AG04449 (cell line): Measurements from ENCODE around the gene LRRC53.

Experiments used
- CTCF ChIA-PET: fragments of 350-600 bp; formaldehyde crosslinking; extraction: SDS; loops from one replicate; lab custom pipeline; 2021; ENCODE audit warnings: antibody characterized with exemption; lab: Yijun Ruan, JAX
- POLR2A ChIA-PET: fragments of 400-600, 350-600 bp; formaldehyde crosslinking; extraction: SDS; loops from one replicate; lab custom pipeline; 2020; ENCODE audit warnings: antibody characterized with exemption, inconsistent platforms; lab: Yijun Ruan, JAX
- DNase-seq: peaks from one replicate; pipeline ENCODE4 v3.0.0-alpha.2; 2010; ENCODE audit warnings: low read depth, low spot score
- H3K4me3 ChIP-seq: 2 replicates; pipeline ENCODE4 v1.5.1; 2011; ENCODE audit warnings: low read depth, mild to moderate bottlenecking, control low read depth, low read length
- CTCF ChIP-seq: IDR thresholded peaks from one replicate; pipeline ENCODE4 v1.5.1; 2011; ENCODE audit warnings: mild to moderate bottlenecking, moderate library complexity, low read length, control low read depth, inconsistent platforms; ENCODE audit not compliant: insufficient read depth; ENCODE audit errors: missing control alignments

The LRRC53 gene

GRCh38 chr1:74513411-74514300 is 1.2 kb upstream of the LRRC53 start:
- no peak for DNase-seq
- ChIA-PET POLR2A (no interaction called here), CTCF (no interaction called here)
- no peak overlapping the region for H3K4me3 ChIP-seq
- no peak for TF ChIP-seq CTCF

GRCh38 chr1:74508449-74508848 is 4.0 kb downstream of the LRRC53 start:
- no peak for TF ChIP-seq CTCF
- ChIA-PET CTCF (no interaction called here), POLR2A (no interaction called here)
- no peak for DNase-seq
- H3K4me3 ChIP-seq, result no peak overlapping the region

- no peak overlapping the region for H3K4me3 ChIP-seq
- TF ChIP-seq CTCF, result no peak
- POLR2A ChIA-PET, result no interaction called here
- no peak for DNase-seq
- CTCF ChIA-PET, result no interaction called here
Measured at GRCh38 chr1:74505928-74506710, 6.3 kb downstream of the LRRC53 start.

- H3K4me3 ChIP-seq, result no peak overlapping the region
- TF ChIP-seq CTCF, result no peak
- no peak for DNase-seq
- ChIA-PET CTCF (no interaction called here), POLR2A (no interaction called here)
Measured at GRCh38 chr1:74504933-74505512, 7.4 kb downstream of the LRRC53 start.

- H3K4me3 ChIP-seq, result no peak overlapping the region
- ChIA-PET POLR2A (no interaction called here), CTCF (interaction anchor here (0.6 to 1.5 kb wide), 4 partner anchors 9 to 33 kb away, joined by 3 to 4 read pairs (median 3); no protein-coding TSS in a partner anchor)
- peak; percentile 71 for TF ChIP-seq CTCF
- no peak for DNase-seq
Measured at GRCh38 chr1:74504125-74504932, 8.1 kb downstream of the LRRC53 start.
